Urinary bladder (tissue), 4 donors: ENCODE measurements around the gene REEP3. TPM values are rescaled to one million over a fixed set of nuclear protein-coding genes. Genes with fewer than 3 reads are reported as not detected.
A peak's percentile ranks its signal among the peaks of the same experiment; 100 is the strongest.
"Not testable (repeated sequence)": the region's sequence is repeated elsewhere in the genome, so short reads cannot be mapped to it uniquely, and the experiment has no call there.

ENCODE experiments used
- DNase-seq: peaks from one replicate; pipeline ENCODE4 v3.0.0-alpha.2; 2015; ENCODE audit errors: extremely low spot score
- H3K27ac ChIP-seq: one replicate; pipeline ENCODE4 v1.5.1; 2013; ENCODE audit warnings: low read depth, mild to moderate bottlenecking, moderate library complexity
- H3K36me3 ChIP-seq: one replicate; pipeline ENCODE4 v1.6.1; 2013; ENCODE audit warnings: mild to moderate bottlenecking, moderate library complexity; ENCODE audit not compliant: insufficient read depth
- H3K4me1 ChIP-seq: one replicate; pipeline ENCODE4 v1.6.1; 2013; ENCODE audit warnings: mild to moderate bottlenecking, moderate library complexity; ENCODE audit not compliant: insufficient read depth
- H3K4me3 ChIP-seq: one replicate; pipeline ENCODE4 v1.5.1; 2013; ENCODE audit warnings: low read depth, low read length
- WGBS: extraction: QIAGEN DNeasy Blood & Tissue Kit; methylation state at CpG from one replicate; pipeline ENCODE4 v1.1.7; 2013; 5-methylcytosine and 5-hydroxymethylcytosine counted together
- polyA plus RNA-seq: library from polyadenylated mRNA; stranded (reverse); fragments of 200-250 nt; gene quantifications from one replicate; pipeline ENCODE4 v1.2.3, GENCODE V29; 2013
- total RNA-seq: library from RNA; depleted of rRNA; stranded (reverse); fragments of >200 nt; gene quantifications from one replicate; pipeline ENCODE4 v1.2.3, GENCODE V29; 2014
- donor health status: healthy with polysubstance abuse.
- donor health status: healthy.

The REEP3 gene
- total and polyA plus RNA-seq, 2 donors = 25.3 to 82.6 TPM

DNA sequence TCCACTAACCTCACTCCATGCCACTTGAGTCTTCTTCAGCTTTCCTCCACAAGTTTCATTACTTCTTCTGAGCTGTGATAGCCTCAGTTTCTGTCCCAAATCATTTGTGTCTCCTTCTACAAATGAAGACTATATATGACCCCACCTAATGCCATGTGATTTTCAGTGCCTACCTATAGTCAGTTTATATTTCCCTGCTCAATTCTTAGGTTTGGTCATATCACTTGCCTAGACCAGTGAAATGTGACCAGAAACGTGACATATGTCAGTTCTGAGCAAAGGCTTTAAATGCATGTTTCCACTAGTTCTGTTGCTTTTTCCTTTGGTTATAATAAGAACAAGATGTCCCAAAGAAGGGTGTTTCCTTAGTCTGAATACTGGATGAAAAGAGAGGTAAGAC lies 24.6 kb upstream of the REEP3 start:
- no peak overlapping the region for H3K27ac ChIP-seq
- no peak overlapping the region for H3K4me3 ChIP-seq
- H3K4me1 ChIP-seq = peaks cover 2% of the 10 kb centered on the region
- WGBS = 94% methylated on average over 1 of the region's 1 CpG
- H3K36me3 ChIP-seq = no peaks in the 10 kb centered on the region
- DNase-seq = no peak

GRCh38 chr10:63497321-63497720 lies 23.9 kb upstream of the REEP3 start:
- no peaks in the 10 kb centered on the region for H3K36me3 ChIP-seq
- H3K27ac ChIP-seq = no peak overlapping the region
- 65% methylated on average over 1 of the region's 1 CpG for WGBS
- H3K4me3 ChIP-seq = no peak overlapping the region
- peaks cover 2% of the 10 kb centered on the region for H3K4me1 ChIP-seq
- DNase-seq = no peak

DNA sequence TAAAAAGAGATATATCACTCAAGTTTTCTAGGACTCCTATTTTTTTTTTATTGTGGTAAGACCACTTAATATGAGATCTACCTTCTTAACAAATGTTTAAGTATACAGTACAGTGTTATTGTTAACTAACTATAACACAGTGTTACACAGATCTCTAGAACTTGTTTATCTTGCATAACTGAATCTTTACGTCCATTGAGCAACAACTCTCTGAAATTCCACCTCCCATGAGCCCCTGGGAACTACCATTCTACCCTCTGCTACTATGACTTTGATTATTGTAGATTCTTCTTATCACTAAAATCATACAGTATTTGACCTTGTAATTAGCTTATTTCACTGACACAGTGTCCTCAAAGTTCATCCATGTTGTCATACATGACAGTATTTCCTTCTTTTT lies 22.5 kb upstream of the REEP3 start:
- no peak overlapping the region for H3K27ac ChIP-seq
- no peak for DNase-seq
- H3K4me1 ChIP-seq = peaks cover 2% of the 10 kb centered on the region
- H3K36me3 ChIP-seq = no peaks in the 10 kb centered on the region
- WGBS = 64% methylated on average over 1 of the region's 1 CpG
- H3K4me3 ChIP-seq = no peak overlapping the region

GRCh38 chr10:63500551-63500950 lies 20.6 kb upstream of the REEP3 start:
- not testable (repeated sequence) for H3K4me3 ChIP-seq, H3K27ac ChIP-seq, H3K4me1 ChIP-seq, H3K36me3 ChIP-seq, DNase-seq
- 95% methylated on average over 5 of the region's 5 CpGs for WGBS

DNA sequence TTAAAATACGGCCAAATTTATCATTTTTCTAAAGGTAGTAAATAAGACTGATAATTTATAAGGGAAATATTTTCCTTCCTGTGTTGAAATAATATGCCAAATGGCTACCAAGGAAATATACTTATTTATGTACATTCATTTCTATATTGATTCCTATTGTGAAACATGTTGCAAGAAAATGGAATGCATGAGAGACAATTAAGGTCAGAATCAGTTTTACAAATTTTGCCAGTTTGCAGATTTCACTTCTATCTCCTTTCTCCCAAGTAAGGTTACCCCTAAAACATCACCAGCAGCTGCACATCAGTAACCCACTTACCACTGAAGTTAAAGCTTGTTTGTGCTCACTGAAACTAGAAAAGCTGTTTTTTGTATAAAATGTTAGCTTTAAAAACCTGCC lies 19.2 kb upstream of the REEP3 start:
- Histone ChIP-seq H3K36me3 (no peaks in the 10 kb centered on the region), H3K27ac (no peak overlapping the region), H3K4me3 (no peak overlapping the region), H3K4me1 (peaks cover 1% of the 10 kb centered on the region)
- 94% methylated on average over 1 of the region's 1 CpG for WGBS
- DNase-seq = no peak

- Histone ChIP-seq H3K4me1 (peaks cover 1% of the 10 kb centered on the region), H3K4me3 (no peak overlapping the region), H3K27ac (no peak overlapping the region), H3K36me3 (no peaks in the 10 kb centered on the region)
- DNase-seq = no peak
- 90% methylated on average over 1 of the region's 1 CpG for WGBS
Observed at GRCh38 chr10:63502832-63503231, 18.4 kb upstream of the REEP3 start.

GRCh38 chr10:63503395-63503794 lies 17.8 kb upstream of the REEP3 start:
- H3K4me1 ChIP-seq = peaks cover 1% of the 10 kb centered on the region
- no peak for DNase-seq
- H3K36me3 ChIP-seq = no peaks in the 10 kb centered on the region
- WGBS = 50% methylated on average over 4 of the region's 4 CpGs
- H3K4me3 ChIP-seq = no peak overlapping the region
- H3K27ac ChIP-seq = no peak overlapping the region

- Histone ChIP-seq H3K4me1 (peaks cover 1% of the 10 kb centered on the region), H3K27ac (no peak overlapping the region), H3K36me3 (no peaks in the 10 kb centered on the region), H3K4me3 (no peak overlapping the region)
- 64% methylated on average over 3 of the region's 3 CpGs for WGBS
- DNase-seq = no peak
Observed at GRCh38 chr10:63504145-63504881, 16.9 kb upstream of the REEP3 start.

GRCh38 chr10:63505562-63505961 lies 15.6 kb upstream of the REEP3 start:
- peaks cover 1% of the 10 kb centered on the region for H3K4me1 ChIP-seq
- WGBS = 85% methylated on average over 2 of the region's 2 CpGs
- H3K4me3 ChIP-seq = no peak overlapping the region
- DNase-seq = no peak
- no peak overlapping the region for H3K27ac ChIP-seq
- H3K36me3 ChIP-seq = no peaks in the 10 kb centered on the region

DNA sequence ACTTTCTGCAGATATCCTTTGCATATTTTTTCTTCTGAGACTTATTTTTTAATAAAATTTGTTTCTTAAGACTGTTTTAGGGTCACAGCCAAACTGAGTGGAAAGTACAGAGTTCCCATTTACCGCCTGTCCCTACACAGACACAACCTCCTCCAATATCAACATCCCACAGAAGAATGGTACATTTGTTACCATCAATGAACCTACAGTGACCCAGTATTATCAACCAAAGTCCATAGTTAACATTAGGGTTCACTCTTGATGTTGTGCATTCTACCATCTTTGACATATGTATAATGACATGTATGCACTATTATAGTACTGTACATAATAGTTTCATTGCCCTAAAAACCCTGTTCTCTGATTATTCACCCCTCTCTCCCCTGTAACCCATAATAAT lies 14.6 kb upstream of the REEP3 start:
- Histone ChIP-seq H3K4me1 (peaks cover 1% of the 10 kb centered on the region), H3K4me3 (no peak overlapping the region), H3K27ac (no peak overlapping the region), H3K36me3 (no peaks in the 10 kb centered on the region)
- WGBS = 89% methylated on average over 1 of the region's 1 CpG
- no peak for DNase-seq

DNA sequence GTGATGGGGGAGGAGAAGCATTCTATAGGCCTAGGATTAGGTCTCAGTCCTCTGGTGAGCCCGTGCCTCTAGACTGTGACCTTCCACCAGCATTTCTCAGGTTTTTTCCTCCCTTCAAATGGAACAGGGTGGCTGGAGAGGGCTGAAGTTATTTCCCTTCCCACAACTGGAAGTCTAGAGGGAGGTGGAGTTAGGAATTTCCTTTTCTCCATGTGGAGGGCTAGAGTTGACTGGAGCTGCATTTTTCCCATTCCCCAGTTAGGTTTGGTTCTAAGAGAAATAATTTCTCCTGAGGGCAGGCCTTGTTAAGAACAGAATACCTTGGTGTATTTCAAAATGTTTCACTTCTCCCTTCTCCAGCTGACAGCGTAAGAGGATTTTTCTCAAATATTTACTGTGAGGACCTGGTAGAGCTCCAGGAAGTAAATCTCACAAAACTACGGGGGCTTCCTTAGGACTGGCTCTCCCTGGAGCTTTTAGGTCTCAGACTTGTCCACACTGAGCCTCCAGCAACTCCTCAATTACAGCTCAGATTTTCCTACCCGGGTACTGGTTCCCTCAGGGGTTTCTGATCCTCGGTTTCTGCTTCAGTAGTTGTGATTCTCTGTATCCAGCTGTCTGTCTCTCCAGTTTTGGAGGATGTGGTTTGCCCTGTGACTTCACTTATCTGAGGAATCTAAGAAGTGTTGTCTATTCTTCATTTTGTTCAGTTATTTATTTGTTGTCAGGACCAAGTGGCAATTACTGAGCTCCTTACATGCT lies 6.0 kb upstream of the REEP3 start:
- Histone ChIP-seq H3K36me3 (no peaks in the 10 kb centered on the region), H3K27ac (peak overlapping the region; percentile 68), H3K4me3 (no peak overlapping the region), H3K4me1 (no peaks in the 10 kb centered on the region)
- no peak for DNase-seq
- 33% methylated on average over 5 of the region's 5 CpGs for WGBS

GRCh38 chr10:63516207-63516606 lies 5.0 kb upstream of the REEP3 start:
- H3K4me1 ChIP-seq = no peaks in the 10 kb centered on the region
- no peak overlapping the region for H3K27ac ChIP-seq
- no peak overlapping the region for H3K4me3 ChIP-seq
- WGBS = 68% methylated on average over 1 of the region's 1 CpG
- H3K36me3 ChIP-seq = no peaks in the 10 kb centered on the region
- DNase-seq = no peak

GRCh38 chr10:63518690-63519288 lies 2.4 kb upstream of the REEP3 start:
- no peak overlapping the region for H3K27ac ChIP-seq

More at GRCh38 chr10:63518690-63519288, 2.4 kb upstream of the REEP3 start:
- Histone ChIP-seq H3K36me3 (no peaks in the 10 kb centered on the region), H3K4me3 (no peak overlapping the region), H3K4me1 (peaks cover 1% of the 10 kb centered on the region)
- WGBS = 95% methylated on average over 6 of the region's 6 CpGs
- DNase-seq = no peak
